Ishikawa (cell line): ENCODE data around the gene IFI44L.

Experiments
- EP300 ChIP-seq: IDR thresholded peaks from 2 replicates; pipeline ENCODE4 v1.6.1; 2012; ENCODE audit warnings: borderline replicate concordance
- FOXM1 ChIP-seq: IDR thresholded peaks from 2 replicates; pipeline ENCODE4 v1.6.1; 2012; ENCODE audit warnings: low read depth, borderline replicate concordance
- REST ChIP-seq: IDR thresholded peaks from 2 replicates; pipeline ENCODE4 v1.6.1; 2012; ENCODE audit warnings: low read depth, mild to moderate bottlenecking
- TAF1 ChIP-seq: IDR thresholded peaks from 2 replicates; pipeline ENCODE4 v1.6.1; 2012; ENCODE audit warnings: low read depth, mild to moderate bottlenecking

GRCh38 chr1:78587211-78587610 is 33.0 kb upstream of the IFI44L start:
- no peak for TF ChIP-seq FOXM1
- TF ChIP-seq REST = no peak
- no peak for TF ChIP-seq TAF1
- TF ChIP-seq EP300 = no peak
